Chondrocyte (in vitro differentiated cells): ENCODE measurements around the gene RNF224. TPM values are rescaled to one million over a fixed set of nuclear protein-coding genes. Genes with fewer than 3 reads are reported as not detected.

Experiments
- DNase-seq: peaks from one replicate; pipeline ENCODE4 v3.0.0; 2021; ENCODE audit warnings: mixed read lengths, low spot score
- H3K27ac Mint-ChIP-seq: one replicate; pipeline ENCODE4 v1.8.0; 2021; ENCODE audit warnings: mild to moderate bottlenecking, moderate library complexity, mixed read lengths; ENCODE audit not compliant: unreplicated experiment
- H3K27me3 Mint-ChIP-seq: 2 replicates; pipeline ENCODE4 v1.8.0; 2021; ENCODE audit warnings: low read depth, mixed read lengths
- H3K36me3 Mint-ChIP-seq: 2 replicates; pipeline ENCODE4 v1.8.0; 2021; ENCODE audit warnings: low read depth, mixed read lengths
- H3K4me1 Mint-ChIP-seq: 2 replicates; pipeline ENCODE4 v1.8.0; 2021; ENCODE audit warnings: low read depth, mild to moderate bottlenecking, mixed read lengths
- H3K4me3 Mint-ChIP-seq: one replicate; pipeline ENCODE4 v1.8.0; 2021; ENCODE audit warnings: mild to moderate bottlenecking, moderate library complexity, mixed read lengths; ENCODE audit not compliant: unreplicated experiment
- H3K9me3 Mint-ChIP-seq: 2 replicates; pipeline ENCODE4 v1.8.0; 2021; ENCODE audit warnings: low read depth, mixed read lengths
- total RNA-seq: library from RNA; stranded (reverse); gene quantifications from 3 replicates; pipeline ENCODE4 v1.2.1, GENCODE V29; 2021
- TF ChIP-seq, protein P1 (sequence below): fragments of 200-600 bp; sonication (generic); IDR thresholded peaks from 2 replicates; pipeline ENCODE4 v1.5.0; 2021; ENCODE audit warnings: antibody characterized with exemption, mild to moderate bottlenecking, moderate library complexity

The RNF224 gene
- total RNA-seq, 1 donor from 2014 or later, result not detected

DNA sequence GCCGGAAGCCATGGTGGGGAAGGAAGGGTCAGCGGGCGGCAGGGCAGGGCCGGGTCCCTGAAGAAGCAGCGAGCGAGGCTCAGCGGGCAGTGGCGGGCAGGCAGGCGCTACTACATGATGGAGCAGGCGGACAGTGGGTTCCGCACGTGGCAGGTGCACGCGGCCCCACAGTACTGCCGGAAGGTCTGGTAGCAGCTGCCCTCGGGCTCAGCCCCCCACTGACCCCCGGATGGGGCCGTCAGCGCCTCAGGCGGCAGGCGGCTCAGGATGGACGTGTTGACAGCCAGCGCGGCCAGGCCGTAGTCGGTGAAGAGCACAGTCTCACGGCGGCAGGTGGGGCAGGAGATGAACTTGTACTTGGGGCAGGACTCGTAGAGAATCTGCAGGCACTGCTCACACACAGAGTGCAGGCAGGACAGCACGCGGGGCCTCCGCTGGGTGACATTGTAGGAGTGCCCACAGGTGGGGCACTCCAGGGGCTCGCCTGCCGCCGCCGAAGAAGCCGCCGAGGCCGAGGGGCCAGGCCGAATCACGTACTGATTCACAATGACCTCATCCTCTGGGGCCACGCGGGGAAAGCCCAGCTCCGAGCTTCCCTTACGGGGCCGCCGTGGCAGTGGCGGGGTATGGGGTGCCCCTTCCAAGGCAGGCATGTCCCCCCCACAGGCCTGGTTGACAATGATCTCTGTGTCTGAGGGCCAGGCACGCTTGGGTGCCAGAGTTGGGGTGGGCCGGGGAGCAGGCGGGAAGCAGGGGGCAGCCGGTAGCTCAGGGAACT, 6.8 kb upstream of the RNF224 start:
- no peaks in the 10 kb centered on the region for H3K27me3 Mint-ChIP-seq

DNA sequence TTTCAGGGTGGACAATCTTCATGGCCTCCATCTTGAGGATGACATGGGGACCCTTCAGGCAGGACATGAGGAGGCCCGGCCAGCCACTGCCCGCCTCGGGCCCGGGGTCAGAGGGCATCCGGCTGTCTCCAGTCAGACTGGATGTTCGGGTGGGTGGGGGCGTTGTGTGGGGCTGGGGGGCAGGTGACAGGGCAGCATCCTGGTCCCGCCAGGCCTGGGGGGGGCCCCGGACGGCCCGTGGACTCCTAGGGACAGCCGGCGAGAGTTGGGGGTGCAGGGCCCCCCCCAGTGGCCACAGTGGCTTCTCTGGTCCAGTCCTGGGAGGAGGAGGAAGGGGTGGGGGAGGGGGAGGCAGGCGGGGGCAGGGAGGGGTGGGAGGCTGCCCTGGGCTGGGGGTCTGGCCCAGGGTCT, 6.2 kb upstream of the RNF224 start:
- Mint-ChIP-seq H3K4me1 (peaks cover 14% of the 10 kb centered on the region), H3K27me3 (no peaks in the 10 kb centered on the region), H3K9me3 (no peaks in the 10 kb centered on the region), H3K4me3 (no peak overlapping the region), H3K27ac (no peak overlapping the region), H3K36me3 (no peaks in the 10 kb centered on the region)
- no peak for DNase-seq
- TF ChIP-seq, protein P1, sequence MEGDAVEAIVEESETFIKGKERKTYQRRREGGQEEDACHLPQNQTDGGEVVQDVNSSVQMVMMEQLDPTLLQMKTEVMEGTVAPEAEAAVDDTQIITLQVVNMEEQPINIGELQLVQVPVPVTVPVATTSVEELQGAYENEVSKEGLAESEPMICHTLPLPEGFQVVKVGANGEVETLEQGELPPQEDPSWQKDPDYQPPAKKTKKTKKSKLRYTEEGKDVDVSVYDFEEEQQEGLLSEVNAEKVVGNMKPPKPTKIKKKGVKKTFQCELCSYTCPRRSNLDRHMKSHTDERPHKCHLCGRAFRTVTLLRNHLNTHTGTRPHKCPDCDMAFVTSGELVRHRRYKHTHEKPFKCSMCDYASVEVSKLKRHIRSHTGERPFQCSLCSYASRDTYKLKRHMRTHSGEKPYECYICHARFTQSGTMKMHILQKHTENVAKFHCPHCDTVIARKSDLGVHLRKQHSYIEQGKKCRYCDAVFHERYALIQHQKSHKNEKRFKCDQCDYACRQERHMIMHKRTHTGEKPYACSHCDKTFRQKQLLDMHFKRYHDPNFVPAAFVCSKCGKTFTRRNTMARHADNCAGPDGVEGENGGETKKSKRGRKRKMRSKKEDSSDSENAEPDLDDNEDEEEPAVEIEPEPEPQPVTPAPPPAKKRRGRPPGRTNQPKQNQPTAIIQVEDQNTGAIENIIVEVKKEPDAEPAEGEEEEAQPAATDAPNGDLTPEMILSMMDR, result no peak

More for the DNA sequence above, 6.8 kb upstream of the RNF224 start:
- TF ChIP-seq, protein P1, result no peak
- Mint-ChIP-seq H3K4me1 (peaks cover 14% of the 10 kb centered on the region), H3K27ac (no peak overlapping the region), H3K9me3 (no peaks in the 10 kb centered on the region), H3K36me3 (peaks cover under 1% of the 10 kb centered on the region), H3K4me3 (peak overlapping the region; percentile 2)
- DNase-seq, result no peak

DNA sequence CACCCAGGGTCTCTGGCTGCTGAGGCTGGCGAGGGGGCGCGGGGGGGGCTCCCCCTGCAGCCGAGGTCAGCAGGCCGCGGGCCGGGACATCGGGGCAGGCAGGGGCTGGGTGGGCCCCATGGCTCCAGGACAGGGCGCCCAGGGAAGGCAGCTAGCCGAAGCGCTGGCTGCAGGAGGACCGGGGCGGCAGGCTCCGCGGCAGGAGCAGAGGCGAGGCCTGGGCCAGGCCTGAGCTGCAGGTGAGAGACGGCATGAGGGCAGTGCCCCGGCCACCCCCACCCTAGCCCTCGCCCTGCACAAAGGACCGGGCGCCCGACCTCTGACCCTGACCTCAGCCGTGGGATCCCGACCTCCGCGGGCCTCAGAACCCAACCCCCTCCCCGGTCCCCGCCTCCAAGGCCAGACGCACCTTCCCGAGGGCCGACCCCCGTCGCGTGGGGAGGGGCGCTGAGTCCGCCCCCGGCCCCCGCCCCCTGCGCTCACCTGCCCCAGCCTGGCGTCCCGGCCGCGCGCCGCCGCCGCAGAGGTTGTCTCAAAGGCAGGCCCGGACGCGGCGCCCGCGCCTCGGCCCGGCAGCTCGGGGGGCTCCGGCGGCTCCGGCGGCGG, 5.7 kb upstream of the RNF224 start:
- no peak overlapping the region for H3K4me3 Mint-ChIP-seq
- H3K36me3 Mint-ChIP-seq, result no peaks in the 10 kb centered on the region
- no peaks in the 10 kb centered on the region for H3K9me3 Mint-ChIP-seq
- no peak for DNase-seq
- H3K4me1 Mint-ChIP-seq, result peaks cover 14% of the 10 kb centered on the region
- H3K27ac Mint-ChIP-seq, result no peak overlapping the region
- H3K27me3 Mint-ChIP-seq, result no peaks in the 10 kb centered on the region
- TF ChIP-seq, protein P1, result no peak

DNA sequence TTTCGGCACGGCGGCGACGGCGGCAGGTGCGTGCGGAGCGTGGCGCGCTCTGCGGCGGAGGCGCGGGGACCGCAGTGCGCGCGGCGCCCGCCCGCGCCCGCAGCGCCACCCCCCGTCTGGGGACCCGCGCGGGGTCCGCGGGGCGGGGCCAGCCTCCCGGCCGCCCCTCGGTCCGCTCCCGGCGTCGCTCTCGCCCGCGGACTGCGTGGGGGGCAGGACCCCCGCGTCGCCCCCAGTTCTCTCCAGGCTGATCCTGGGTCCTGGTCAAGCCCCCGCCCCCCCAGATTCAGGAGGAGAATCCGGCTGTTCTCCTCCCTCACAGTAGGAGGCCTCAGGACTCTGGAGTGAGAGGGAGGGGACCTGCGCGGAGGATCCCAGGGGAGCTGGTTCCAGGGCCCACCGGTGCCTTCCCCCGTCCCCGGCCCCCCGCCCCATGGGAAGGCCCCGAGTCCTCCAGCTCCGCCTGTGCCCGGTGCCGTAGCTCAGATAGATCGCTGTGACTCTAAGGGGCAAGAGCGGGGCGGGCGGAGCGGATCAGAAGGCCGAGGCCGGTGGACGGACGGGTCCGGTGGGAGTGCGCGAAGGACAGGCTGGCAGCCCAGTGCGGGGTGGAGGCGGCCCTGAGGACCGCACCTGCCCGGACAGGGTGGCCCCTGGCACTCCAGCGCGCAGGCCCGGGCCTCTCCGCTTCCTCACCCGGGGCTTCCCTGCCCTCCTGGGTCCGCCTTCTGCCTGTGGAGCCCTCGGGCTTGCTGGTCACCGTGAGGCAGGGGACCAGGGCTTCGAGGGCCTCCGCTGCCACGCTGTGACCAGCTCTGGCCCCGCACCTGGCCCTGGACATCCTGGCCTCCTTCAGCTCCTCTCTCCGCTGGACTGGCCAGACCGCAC, 4.9 kb upstream of the RNF224 start, which contains the start of gene RNF208:
Gene RNF208, minus strand, starts transcription at position 51 of the 888 bp plus-strand sequence. CDS start 1,028 bp downstream, outside the sequence.
- H3K4me1 Mint-ChIP-seq, result peaks cover 17% of the 10 kb centered on the region
- DNase-seq, result no peak
- TF ChIP-seq, protein P1, result no peak
- no peaks in the 10 kb centered on the region for H3K9me3 Mint-ChIP-seq
- H3K27me3 Mint-ChIP-seq, result no peaks in the 10 kb centered on the region
- H3K4me3 Mint-ChIP-seq, result peak within 1 kb of the TSS; percentile 70
- no peaks in the 10 kb centered on the region for H3K36me3 Mint-ChIP-seq
- peak within 1 kb of the TSS; percentile 45 for H3K27ac Mint-ChIP-seq
